Ovary (tissue), 9 donors: ENCODE measurements around the gene NAV2. TPM values are rescaled to one million over a fixed set of nuclear protein-coding genes. Genes with fewer than 3 reads are reported as not detected.

Experiments used
- DNase-seq, 5 donors: peaks; one replicate each; pipeline ENCODE4 v3.0.0-alpha.2; 2019 to 2020
- H3K27ac ChIP-seq, 2 donors: fragments of 200-600 bp; one replicate each; pipeline versions ENCODE4 v1.5.1 to v1.8.0; 2019 to 2022
- H3K27me3 ChIP-seq: fragments of 200-600 bp; one replicate; pipeline ENCODE4 v1.8.0; 2022
- H3K36me3 ChIP-seq: fragments of 200-600 bp; sonication (generic); one replicate; pipeline ENCODE4 v1.5.1; 2019
- H3K4me1 ChIP-seq: one replicate; pipeline ENCODE4 v1.8.1; 2013; ENCODE audit warnings: mild to moderate bottlenecking, moderate library complexity; ENCODE audit not compliant: insufficient read depth
- H3K4me3 ChIP-seq: fragments of 200-600 bp; sonication (generic); one replicate; pipeline ENCODE4 v1.5.1; 2017
- H3K9me3 ChIP-seq, 2 donors: fragments of 200-600 bp in 1 of 2; sonication (generic) in 1 of 2; one replicate each; pipeline versions ENCODE4 v1.5.1 to v1.8.1; 2013 to 2019; ENCODE audit warnings: mild to moderate bottlenecking in 1 of 2, moderate library complexity in 1 of 2
- CTCF ChIP-seq, 3 donors: fragments of 450-650 bp in 2 of 3; fragments of 200-600 bp in 1 of 3; IDR thresholded peaks; one replicate each; pipeline versions ENCODE4 v1.5.1 to v1.8.0; 2016 to 2022; ENCODE audit warnings: antibody characterized with exemption in 3 of 3, mild to moderate bottlenecking in 1 of 3
- EP300 ChIP-seq: sonication (generic); formaldehyde crosslinking; IDR thresholded peaks from one replicate; pipeline ENCODE4 v1.6.1; 2017; ENCODE audit warnings: antibody characterized with exemption
- POLR2A ChIP-seq: fragments of 450-650 bp; IDR thresholded peaks from one replicate; pipeline ENCODE4 v1.6.1; 2017; ENCODE audit warnings: antibody characterized with exemption, mild to moderate bottlenecking, moderate library complexity
- WGBS, 3 donors: extraction: QIAGEN DNeasy Blood & Tissue Kit in 1 of 3; methylation state at CpG; one replicate each; pipeline versions ENCODE4 v1.1.5 to v1.1.7; 2013 to 2017; 5-methylcytosine and 5-hydroxymethylcytosine counted together
- intact Hi-C, 4 donors: fragments of 100-400 bp; cut with DNase I; formaldehyde crosslinking; loops; one replicate each; pipeline versions ENCODE4 v1.11.0 to v1.15.1; 2022 to 2023
- polyA plus RNA-seq, 2 donors: library from polyadenylated mRNA; stranded (reverse); fragments of 200-250 nt in 1 of 2; fragments of 350-450 nt in 1 of 2; fragmentation: Illumina TruSeq in 1 of 2; extraction: RNeasy Lipid Tissue Mini Kit (QIAGEN cat#74804) in 1 of 2; gene quantifications; one replicate each; pipeline ENCODE4 v1.2.3, GENCODE V29; 2013 to 2014
- total RNA-seq, 7 donors: library from RNA; depleted of rRNA in 2 of 7; stranded (reverse); fragments of >200 nt in 2 of 7; fragmentation: NEBNext Ultra II Directional in 3 of 7; extraction: Animal tissue kit (Norgen Biotek cat#: 25700) in 3 of 7; gene quantifications; one replicate each; pipeline versions ENCODE4 v1.1.0 to v1.2.4, GENCODE V29; 2016 to 2023
- donor health status: DM: no; HTN: no; CAD: no; lungs with moderate emphysema.
- donor health status: DM: no; HTN: no; CAD: no.
- donor health status: Bipolar disorder and iron deficiency.
- donor health status: DM: yes; HTN: yes; CAD: no.
- donor health status: DM: no; HTN: no; CAD: no.
- donor health status: DM: yes; HTN: yes; CAD: no.

Gene NAV2
- total and polyA plus RNA-seq, 9 donors: 2.9 to 14.1 (median 7.8) TPM

GRCh38 chr11:19842505-19842904 is 129.9 kb downstream of the NAV2 start:
- 85 to 94% (median 90%) methylated on average over 7 of the region's 7 CpGs for WGBS, 3 donors
- Histone ChIP-seq H3K36me3 (no peaks in the 10 kb centered on the region), H3K27ac (no peak overlapping the region), H3K27me3 (no peaks in the 10 kb centered on the region), H3K4me3 (no peak overlapping the region), H3K4me1 (peaks cover 11% of the 10 kb centered on the region), H3K9me3 (no peaks in the 10 kb centered on the region)
- TF ChIP-seq CTCF (IDR thresholded peaks at IDR 0.05) (no peak), POLR2A (no peak), EP300 (no peak)
- intact Hi-C loops: no loop called here
- DNase-seq: no peak

GRCh38 chr11:19843079-19843478 is 130.4 kb downstream of the NAV2 start:
- intact Hi-C loops: no loop called here
- Histone ChIP-seq H3K4me1 (peaks cover 13% of the 10 kb centered on the region), H3K27me3 (no peaks in the 10 kb centered on the region), H3K27ac (no peak overlapping the region), H3K4me3 (no peak overlapping the region), H3K9me3 (no peaks in the 10 kb centered on the region), H3K36me3 (no peaks in the 10 kb centered on the region)
- 65 to 77% (median 75%) methylated on average over 2 of the region's 2 CpGs for WGBS, 3 donors
- DNase-seq: no peak
- TF ChIP-seq EP300: no peak
- TF ChIP-seq CTCF (IDR thresholded peaks at IDR 0.05): no peak
- no peak for TF ChIP-seq POLR2A

GRCh38 chr11:19844012-19844411 is 131.4 kb downstream of the NAV2 start:
- no peak for DNase-seq
- no peaks in the 10 kb centered on the region for H3K36me3 ChIP-seq
- peaks cover 20% of the 10 kb centered on the region for H3K4me1 ChIP-seq
- no peaks in the 10 kb centered on the region for H3K27me3 ChIP-seq
- no peaks in the 10 kb centered on the region for H3K9me3 ChIP-seq
- H3K4me3 ChIP-seq: no peak overlapping the region
- intact Hi-C loops: no loop called here
- H3K27ac ChIP-seq: no peak overlapping the region
- TF ChIP-seq EP300 (no peak), CTCF (IDR thresholded peaks at IDR 0.05) (no peak), POLR2A (no peak)

- intact Hi-C loops: no loop called here
- H3K36me3 ChIP-seq: no peaks in the 10 kb centered on the region
- WGBS, 3 donors: 95 to 98% (median 97%) methylated on average over 2 of the region's 2 CpGs
- DNase-seq: no peak
- TF ChIP-seq EP300: no peak
- TF ChIP-seq POLR2A: no peak
- TF ChIP-seq CTCF (IDR thresholded peaks at IDR 0.05): no peak
- H3K27me3 ChIP-seq: no peaks in the 10 kb centered on the region
- no peak overlapping the region for H3K4me3 ChIP-seq
- peaks cover 23% of the 10 kb centered on the region for H3K4me1 ChIP-seq
- no peak overlapping the region for H3K27ac ChIP-seq
- H3K9me3 ChIP-seq: no peaks in the 10 kb centered on the region
These were observed 132.2 kb downstream of the NAV2 start for GRCh38 chr11:19844806-19845205.

- Histone ChIP-seq H3K36me3 (no peaks in the 10 kb centered on the region), H3K4me1 (peaks cover 25% of the 10 kb centered on the region), H3K27ac (no peak overlapping the region), H3K27me3 (no peaks in the 10 kb centered on the region), H3K9me3 (no peaks in the 10 kb centered on the region), H3K4me3 (no peak overlapping the region)
- TF ChIP-seq POLR2A (no peak), EP300 (no peak), CTCF (IDR thresholded peaks at IDR 0.05) (no peak)
- intact Hi-C loops: no loop called here
- DNase-seq: no peak
These were observed 133.0 kb downstream of the NAV2 start for GRCh38 chr11:19845626-19846025.
